H1 (cell line): Measurements from ENCODE around the gene SPAG17. TPM values are rescaled to one million over a fixed set of nuclear protein-coding genes. Genes with fewer than 3 reads are reported as not detected.

ENCODE experiments used
- CHD1 ChIP-seq: IDR thresholded peaks from 2 replicates; pipeline ENCODE4 v1.6.1; 2012; ENCODE audit warnings: low read depth, low read length, improper control_type of control experiment
- CHD2 ChIP-seq: IDR thresholded peaks from 2 replicates; pipeline ENCODE4 v1.6.1; 2012; ENCODE audit warnings: low read length, improper control_type of control experiment
- EGR1 ChIP-seq: IDR thresholded peaks from 2 replicates; pipeline ENCODE4 v1.6.1; 2011; ENCODE audit warnings: low read depth, low read length, borderline replicate concordance
- RAD21 ChIP-seq, 2 experiments: IDR thresholded peaks in 1 of 2; conservative IDR thresholded peaks in 1 of 2; 2 replicates each; pipeline ENCODE4 v1.6.1; 2011; ENCODE audit warnings: low read depth in 2 of 2, low read length in 2 of 2, improper control_type of control experiment in 1 of 2, inconsistent platforms in 1 of 2, mild to moderate bottlenecking in 1 of 2, moderate library complexity in 1 of 2
- RBBP5 ChIP-seq: IDR thresholded peaks from 2 replicates; pipeline ENCODE4 v1.7.1; 2012; ENCODE audit warnings: low read depth, mild to moderate bottlenecking, inconsistent platforms, low read length, moderate library complexity, borderline replicate concordance
- SIN3A ChIP-seq, 2 experiments: IDR thresholded peaks in 1 of 2; conservative IDR thresholded peaks in 1 of 2; 2 replicates each; pipeline ENCODE4 v1.6.1; 2011 to 2012; ENCODE audit warnings: low read length in 2 of 2, improper control_type of control experiment in 1 of 2, low read depth in 1 of 2, mild to moderate bottlenecking in 1 of 2
- SIX5 ChIP-seq: IDR thresholded peaks from 2 replicates; pipeline ENCODE4 v1.6.1; 2011; ENCODE audit warnings: mild to moderate bottlenecking, low read depth, low read length
- polyA plus RNA-seq, 7 experiments: library from polyadenylated mRNA; depleted of rRNA in 3 of 7; stranded (reverse) in 5 of 7; unstranded in 2 of 7; fragments of >200 nt in 5 of 7; fragments of 200-250 nt in 2 of 7; gene quantifications; 1 replicate in 5 of 7; 2 replicates in 1 of 7; 4 replicates in 1 of 7; pipeline versions ENCODE4 v1.2.1 to v1.2.3, GENCODE V29; 2011 to 2013; ENCODE audit warnings: missing spikeins in 2 of 7, mixed read lengths in 2 of 7
- total RNA-seq: library from RNA; stranded (reverse); fragmentation: NEBNext Ultra II Directional; extraction: Animal tissue kit (Norgen Biotek cat#: 25700); gene quantifications from 2 replicates; pipeline ENCODE4 v1.2.1, GENCODE V29; 2021

The SPAG17 gene
- total and polyA plus RNA-seq, 2 of the 8 experiments (the other 6 are each of a cell fraction or from before 2014, with no cell fraction given): 0.56 to 0.62 TPM

DNA sequence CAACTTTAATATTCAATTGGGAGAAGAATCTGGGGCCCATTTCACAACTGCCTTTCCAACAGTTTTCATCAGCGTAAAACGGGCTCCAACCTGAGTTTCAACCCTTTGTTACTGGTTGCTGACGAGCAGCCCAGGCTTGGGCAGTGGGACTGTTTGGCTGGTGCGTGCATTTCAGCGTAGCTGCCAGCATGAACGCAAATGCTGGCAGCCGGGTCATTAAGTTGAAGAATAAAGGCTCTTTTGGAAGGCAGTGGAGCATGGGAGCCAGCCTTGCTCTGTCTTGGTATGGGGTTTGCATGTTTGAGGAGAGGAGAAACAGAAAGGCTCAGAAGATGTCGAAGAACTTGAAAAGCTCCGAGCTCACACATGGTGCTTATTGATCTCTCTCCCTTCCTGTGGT, 214.8 kb downstream of the SPAG17 start (continued):
- TF ChIP-seq RAD21 (IDR thresholded peaks at IDR 0.05 in 1 of 2, conservative IDR thresholded peaks at IDR 0.05 in 1 of 2; ENCODE audit: low read depth in 2 of 2, low read length in 2 of 2) (no peak), CHD2 (no peak), SIN3A (conservative IDR thresholded peaks at IDR 0.05 in 1 of 2, IDR thresholded peaks at IDR 0.05 in 1 of 2; ENCODE audit: low read depth in 1 of 2, low read length in 2 of 2) (no peak), RBBP5 (no peak), SIX5 (no peak), EGR1 (no peak), CHD1 (no peak)
- TF ChIP-seq, all 59 proteins: peak for 0
